ENCODE data around the gene TMEM43. TPM values are rescaled to one million over a fixed set of nuclear protein-coding genes. Genes with fewer than 3 reads are reported as not detected.

TMEM43 gene
- total and polyA plus RNA-seq, 2 of the 13 experiments (the other 11 are each of a cell fraction or from before 2014, with no cell fraction given), result 48.9 to 50.5 TPM

DNA sequence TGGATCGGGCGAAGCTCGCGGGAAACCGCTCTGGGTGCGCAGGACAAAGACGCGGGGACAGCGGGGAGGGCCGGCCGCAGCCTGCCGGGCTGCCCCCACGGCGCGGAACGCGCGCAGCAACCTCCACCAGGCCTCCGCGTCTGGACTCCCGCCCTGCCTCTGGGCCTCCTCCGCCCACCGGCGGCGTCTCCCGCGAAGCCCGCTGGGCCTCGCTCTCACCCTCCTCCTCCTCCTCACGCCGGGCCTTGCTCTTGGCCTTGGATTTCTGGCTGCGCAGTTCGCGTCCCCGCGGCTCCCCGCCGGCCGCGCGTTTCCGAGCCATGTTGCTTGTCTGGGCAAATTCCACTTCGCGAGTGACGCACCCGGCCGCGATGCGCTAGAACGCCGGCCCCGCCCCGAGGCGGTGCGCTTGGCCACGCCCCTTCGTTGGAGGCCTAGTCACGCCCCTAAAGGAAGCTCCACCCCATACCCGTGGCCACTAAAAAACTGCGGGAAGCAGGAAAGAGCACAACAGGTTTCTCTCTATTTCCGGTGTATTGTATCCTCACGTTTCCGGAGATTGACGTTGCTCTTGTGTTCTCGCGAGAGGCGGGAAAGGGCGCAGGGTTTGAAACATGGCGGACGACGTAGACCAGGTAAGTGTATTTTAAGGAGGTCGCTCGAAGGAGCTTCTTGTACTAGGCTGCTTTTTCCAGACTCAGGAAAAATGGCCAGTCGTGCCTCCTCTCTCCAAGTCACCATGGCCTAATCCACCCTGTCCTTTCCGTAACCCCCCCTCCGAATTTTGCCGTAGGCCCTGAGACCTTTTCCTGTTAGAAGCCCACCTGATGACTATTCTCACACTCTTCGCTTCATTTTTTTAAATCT, 53.6 kb downstream of the TMEM43 start, which contains the start of the genes LSM3 and XPC (continued):
- TF ChIP-seq TOPORS (CRISPR knock-in tag; IDR thresholded peaks at IDR 0.05) (no peak; the same call in 1 of the 2 replicates), JUN (CRISPR knock-in tag; IDR thresholded peaks at IDR 0.05) (0 out of 2 replicates have a peak, but pooled peaks have one; percentile 45), ZNF547 (CRISPR knock-in tag; IDR thresholded peaks at IDR 0.05) (peak; percentile 55; the same call in 1 of the 2 replicates), FOXK1 (CRISPR knock-in tag; IDR thresholded peaks at IDR 0.05; ENCODE audit: borderline replicate concordance, low read depth) (peak; percentile 95; the same call in 1 of the 2 replicates), ZFP1 (CRISPR knock-in tag; IDR thresholded peaks at IDR 0.05) (no peak), POLR2AphosphoS2 (IDR thresholded peaks at IDR 0.05; ENCODE audit: low read depth, low read length) (no peak), ZNF20 (CRISPR knock-in tag; IDR thresholded peaks at IDR 0.05) (no peak), ZNF256 (CRISPR knock-in tag; conservative IDR thresholded peaks at IDR 0.05) (no peak; the same call in 1 of the 2 replicates), REPIN1 (CRISPR knock-in tag; IDR thresholded peaks at IDR 0.05; ENCODE audit: borderline replicate concordance, low read depth) (peak; percentile 85; the same call in 1 of the 2 replicates), CBX1 (IDR thresholded peaks at IDR 0.05; ENCODE audit: low read depth) (no peak), TBX2 (CRISPR knock-in tag; IDR thresholded peaks at IDR 0.05; ENCODE audit: borderline replicate concordance) (peak; percentile 80; the same call in 1 of the 2 replicates), ZNF605 (CRISPR knock-in tag; IDR thresholded peaks at IDR 0.05) (peak; percentile 93)
- TF ChIP-seq, protein P1, sequence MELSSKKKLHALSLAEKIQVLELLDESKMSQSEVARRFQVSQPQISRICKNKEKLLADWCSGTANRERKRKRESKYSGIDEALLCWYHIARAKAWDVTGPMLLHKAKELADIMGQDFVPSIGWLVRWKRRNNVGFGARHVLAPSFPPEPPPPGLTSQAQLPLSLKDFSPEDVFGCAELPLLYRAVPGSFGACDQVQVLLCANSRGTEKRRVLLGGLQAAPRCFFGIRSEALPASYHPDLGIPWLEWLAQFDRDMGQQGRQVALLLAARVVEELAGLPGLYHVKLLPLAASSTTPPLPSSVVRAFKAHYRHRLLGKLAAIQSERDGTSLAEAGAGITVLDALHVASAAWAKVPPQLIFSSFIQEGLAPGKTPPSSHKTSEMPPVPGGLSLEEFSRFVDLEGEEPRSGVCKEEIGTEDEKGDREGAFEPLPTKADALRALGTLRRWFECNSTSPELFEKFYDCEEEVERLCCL (CRISPR knock-in tag; IDR thresholded peaks at IDR 0.05; ENCODE audit: borderline replicate concordance), result no peak
- TF ChIP-seq, protein P2, sequence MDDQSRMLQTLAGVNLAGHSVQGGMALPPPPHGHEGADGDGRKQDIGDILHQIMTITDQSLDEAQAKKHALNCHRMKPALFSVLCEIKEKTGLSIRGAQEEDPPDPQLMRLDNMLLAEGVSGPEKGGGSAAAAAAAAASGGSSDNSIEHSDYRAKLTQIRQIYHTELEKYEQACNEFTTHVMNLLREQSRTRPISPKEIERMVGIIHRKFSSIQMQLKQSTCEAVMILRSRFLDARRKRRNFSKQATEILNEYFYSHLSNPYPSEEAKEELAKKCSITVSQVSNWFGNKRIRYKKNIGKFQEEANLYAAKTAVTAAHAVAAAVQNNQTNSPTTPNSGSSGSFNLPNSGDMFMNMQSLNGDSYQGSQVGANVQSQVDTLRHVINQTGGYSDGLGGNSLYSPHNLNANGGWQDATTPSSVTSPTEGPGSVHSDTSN (CRISPR knock-in tag; IDR thresholded peaks at IDR 0.05; ENCODE audit: borderline replicate concordance), result no peak
- TF ChIP-seq, protein P3, sequence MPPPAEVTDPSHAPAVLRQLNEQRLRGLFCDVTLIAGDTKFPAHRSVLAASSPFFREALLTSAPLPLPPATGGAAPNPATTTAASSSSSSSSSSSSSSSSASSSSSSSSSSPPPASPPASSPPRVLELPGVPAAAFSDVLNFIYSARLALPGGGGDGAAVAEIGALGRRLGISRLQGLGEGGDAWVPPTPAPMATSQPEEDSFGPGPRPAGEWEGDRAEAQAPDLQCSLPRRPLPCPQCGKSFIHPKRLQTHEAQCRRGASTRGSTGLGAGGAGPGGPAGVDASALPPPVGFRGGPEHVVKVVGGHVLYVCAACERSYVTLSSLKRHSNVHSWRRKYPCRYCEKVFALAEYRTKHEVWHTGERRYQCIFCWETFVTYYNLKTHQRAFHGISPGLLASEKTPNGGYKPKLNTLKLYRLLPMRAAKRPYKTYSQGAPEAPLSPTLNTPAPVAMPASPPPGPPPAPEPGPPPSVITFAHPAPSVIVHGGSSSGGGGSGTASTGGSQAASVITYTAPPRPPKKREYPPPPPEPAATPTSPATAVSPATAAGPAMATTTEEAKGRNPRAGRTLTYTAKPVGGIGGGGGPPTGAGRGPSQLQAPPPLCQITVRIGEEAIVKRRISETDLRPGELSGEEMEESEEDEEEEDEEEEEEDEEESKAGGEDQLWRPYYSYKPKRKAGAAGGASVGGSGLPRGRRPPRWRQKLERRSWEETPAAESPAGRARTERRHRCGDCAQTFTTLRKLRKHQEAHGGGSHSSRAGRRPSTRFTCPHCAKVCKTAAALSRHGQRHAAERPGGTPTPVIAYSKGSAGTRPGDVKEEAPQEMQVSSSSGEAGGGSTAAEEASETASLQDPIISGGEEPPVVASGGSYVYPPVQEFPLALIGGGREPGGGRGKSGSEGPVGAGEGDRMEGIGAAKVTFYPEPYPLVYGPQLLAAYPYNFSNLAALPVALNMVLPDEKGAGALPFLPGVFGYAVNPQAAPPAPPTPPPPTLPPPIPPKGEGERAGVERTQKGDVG (CRISPR knock-in tag; IDR thresholded peaks at IDR 0.05; ENCODE audit: borderline replicate concordance), result no peak
- TF ChIP-seq, protein P4, sequence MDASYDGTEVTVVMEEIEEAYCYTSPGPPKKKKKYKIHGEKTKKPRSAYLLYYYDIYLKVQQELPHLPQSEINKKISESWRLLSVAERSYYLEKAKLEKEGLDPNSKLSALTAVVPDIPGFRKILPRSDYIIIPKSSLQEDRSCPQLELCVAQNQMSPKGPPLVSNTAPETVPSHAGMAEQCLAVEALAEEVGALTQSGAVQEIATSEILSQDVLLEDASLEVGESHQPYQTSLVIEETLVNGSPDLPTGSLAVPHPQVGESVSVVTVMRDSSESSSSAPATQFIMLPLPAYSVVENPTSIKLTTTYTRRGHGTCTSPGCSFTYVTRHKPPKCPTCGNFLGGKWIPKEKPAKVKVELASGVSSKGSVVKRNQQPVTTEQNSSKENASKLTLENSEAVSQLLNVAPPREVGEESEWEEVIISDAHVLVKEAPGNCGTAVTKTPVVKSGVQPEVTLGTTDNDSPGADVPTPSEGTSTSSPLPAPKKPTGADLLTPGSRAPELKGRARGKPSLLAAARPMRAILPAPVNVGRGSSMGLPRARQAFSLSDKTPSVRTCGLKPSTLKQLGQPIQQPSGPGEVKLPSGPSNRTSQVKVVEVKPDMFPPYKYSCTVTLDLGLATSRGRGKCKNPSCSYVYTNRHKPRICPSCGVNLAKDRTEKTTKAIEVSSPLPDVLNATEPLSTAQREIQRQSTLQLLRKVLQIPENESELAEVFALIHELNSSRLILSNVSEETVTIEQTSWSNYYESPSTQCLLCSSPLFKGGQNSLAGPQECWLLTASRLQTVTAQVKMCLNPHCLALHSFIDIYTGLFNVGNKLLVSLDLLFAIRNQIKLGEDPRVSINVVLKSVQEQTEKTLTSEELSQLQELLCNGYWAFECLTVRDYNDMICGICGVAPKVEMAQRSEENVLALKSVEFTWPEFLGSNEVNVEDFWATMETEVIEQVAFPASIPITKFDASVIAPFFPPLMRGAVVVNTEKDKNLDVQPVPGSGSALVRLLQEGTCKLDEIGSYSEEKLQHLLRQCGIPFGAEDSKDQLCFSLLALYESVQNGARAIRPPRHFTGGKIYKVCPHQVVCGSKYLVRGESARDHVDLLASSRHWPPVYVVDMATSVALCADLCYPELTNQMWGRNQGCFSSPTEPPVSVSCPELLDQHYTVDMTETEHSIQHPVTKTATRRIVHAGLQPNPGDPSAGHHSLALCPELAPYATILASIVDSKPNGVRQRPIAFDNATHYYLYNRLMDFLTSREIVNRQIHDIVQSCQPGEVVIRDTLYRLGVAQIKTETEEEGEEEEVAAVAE (CRISPR knock-in tag; IDR thresholded peaks at IDR 0.05; ENCODE audit: borderline replicate concordance), result no peak; the same call in 1 of the 2 replicates
- TF ChIP-seq, protein P5, sequence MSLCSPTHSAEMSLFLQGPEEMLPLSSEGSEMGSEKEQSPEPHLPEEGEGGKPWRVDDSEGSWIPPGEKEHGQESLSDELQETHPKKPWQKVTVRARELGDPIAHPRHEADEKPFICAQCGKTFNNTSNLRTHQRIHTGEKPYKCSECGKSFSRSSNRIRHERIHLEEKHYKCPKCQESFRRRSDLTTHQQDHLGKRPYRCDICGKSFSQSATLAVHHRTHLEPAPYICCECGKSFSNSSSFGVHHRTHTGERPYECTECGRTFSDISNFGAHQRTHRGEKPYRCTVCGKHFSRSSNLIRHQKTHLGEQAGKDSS (CRISPR knock-in tag; IDR thresholded peaks at IDR 0.05; ENCODE audit: borderline replicate concordance, low read depth), result peak; percentile 78
